Measurements from ENCODE around the gene PALLD. TPM values are rescaled to one million over a fixed set of nuclear protein-coding genes. Genes with fewer than 3 reads are reported as not detected.

The PALLD gene
- polyA plus RNA-seq, 1 donor from 2014 or later = 20.5 TPM

GRCh38 chr4:168540086-168540485 is 43.2 kb downstream of the PALLD start:
- H4K20me1 ChIP-seq (ENCODE audit: insufficient read depth) = no peaks in the 10 kb centered on the region
- TF ChIP-seq RAD21 (conservative IDR thresholded peaks at IDR 0.05) = no peak
- no peak for TF ChIP-seq EZH2 (IDR thresholded peaks at IDR 0.05; ENCODE audit: borderline replicate concordance, insufficient read depth, low read length, poor library complexity, severe bottlenecking)
- TF ChIP-seq TAF1 (IDR thresholded peaks at IDR 0.05; ENCODE audit: low read depth) = no peak
- H2AFZ ChIP-seq (ENCODE audit: low read depth, low read length) = no peak overlapping the region
- H3K9ac ChIP-seq (ENCODE audit: low read length) = no peak overlapping the region
- no peaks in the 10 kb centered on the region for H3K27me3 ChIP-seq (ENCODE audit: insufficient read depth, low read depth, low read length)
- no peaks in the 10 kb centered on the region for H3K79me2 ChIP-seq (replicated peaks; ENCODE audit: insufficient read depth, low read length)
- no peak overlapping the region for H3K4me3 ChIP-seq (ENCODE audit: low read length)
- no peaks in the 10 kb centered on the region for H3K9me3 ChIP-seq (ENCODE audit: low read length)
- no peaks in the 10 kb centered on the region for H3K9me2 ChIP-seq (ENCODE audit: insufficient read depth, low read length)
- H3F3A ChIP-seq (ENCODE audit: insufficient read depth, low read length, poor library complexity, severe bottlenecking) = no peaks in the 10 kb centered on the region
- no peak overlapping the region for H3K27ac ChIP-seq (ENCODE audit: low read length)
- H3K4me2 ChIP-seq (ENCODE audit: low read length) = no peak overlapping the region
- no peaks in the 10 kb centered on the region for H3K36me3 ChIP-seq (ENCODE audit: insufficient read depth, low read length)

GRCh38 chr4:168540503-168541265 is 43.8 kb downstream of the PALLD start:
- TF ChIP-seq REST (IDR thresholded peaks at IDR 0.05; ENCODE audit: borderline replicate concordance) (no peak), RAD21 (conservative IDR thresholded peaks at IDR 0.05) (no peak), SMC3 (conservative IDR thresholded peaks at IDR 0.05; ENCODE audit: poor library complexity) (no peak), EP300 (conservative IDR thresholded peaks at IDR 0.05; ENCODE audit: poor library complexity, severe bottlenecking) (no peak)
- no peaks in the 10 kb centered on the region for H3K9me3 ChIP-seq (ENCODE audit: low read length)
- H3K27me3 ChIP-seq (ENCODE audit: insufficient read depth, low read depth, low read length) = no peaks in the 10 kb centered on the region
- H3K79me2 ChIP-seq (replicated peaks; ENCODE audit: insufficient read depth, low read length) = no peaks in the 10 kb centered on the region
- no peak overlapping the region for H3K4me3 ChIP-seq (ENCODE audit: low read length)
- no peak overlapping the region for H2AFZ ChIP-seq (ENCODE audit: low read depth, low read length)
- H3K27ac ChIP-seq (ENCODE audit: low read length) = no peak overlapping the region
- no peak overlapping the region for H3K4me2 ChIP-seq (ENCODE audit: low read length)
- no peaks in the 10 kb centered on the region for H3K36me3 ChIP-seq (ENCODE audit: insufficient read depth, low read length)
- H3F3A ChIP-seq (ENCODE audit: insufficient read depth, low read length, poor library complexity, severe bottlenecking) = no peaks in the 10 kb centered on the region
- H3K9ac ChIP-seq (ENCODE audit: low read length) = no peak overlapping the region
- no peaks in the 10 kb centered on the region for H4K20me1 ChIP-seq (ENCODE audit: insufficient read depth)
- no peaks in the 10 kb centered on the region for H3K9me2 ChIP-seq (ENCODE audit: insufficient read depth, low read length)

GRCh38 chr4:168541266-168541953 is 44.6 kb downstream of the PALLD start:
- TF ChIP-seq TAF1 (IDR thresholded peaks at IDR 0.05; ENCODE audit: low read depth) = no peak
- no peak for TF ChIP-seq POLR2AphosphoS5 (IDR thresholded peaks at IDR 0.05)
- TF ChIP-seq EZH2 (IDR thresholded peaks at IDR 0.05; ENCODE audit: borderline replicate concordance, insufficient read depth, low read length, poor library complexity, severe bottlenecking) = no peak
- TF ChIP-seq RAD21 (conservative IDR thresholded peaks at IDR 0.05) = no peak
- TF ChIP-seq EP300 (conservative IDR thresholded peaks at IDR 0.05; ENCODE audit: poor library complexity, severe bottlenecking) = no peak
- TF ChIP-seq CTCF (IDR thresholded peaks at IDR 0.05; ENCODE audit: poor library complexity, severe bottlenecking) = no peak
- no peak for TF ChIP-seq REST (IDR thresholded peaks at IDR 0.05; ENCODE audit: borderline replicate concordance)
- no peak for TF ChIP-seq SMC3 (conservative IDR thresholded peaks at IDR 0.05; ENCODE audit: poor library complexity)
- TF ChIP-seq MXI1 (conservative IDR thresholded peaks at IDR 0.05; ENCODE audit: poor library complexity, severe bottlenecking) = no peak

More at GRCh38 chr4:168541266-168541953, 44.6 kb downstream of the PALLD start:
- Histone ChIP-seq H3K27ac (ENCODE audit: low read length) (no peak overlapping the region), H3K4me3 (ENCODE audit: low read length) (no peak overlapping the region), H3F3A (ENCODE audit: insufficient read depth, low read length, poor library complexity, severe bottlenecking) (no peaks in the 10 kb centered on the region), H3K36me3 (ENCODE audit: insufficient read depth, low read length) (no peaks in the 10 kb centered on the region), H3K9me3 (ENCODE audit: low read length) (no peaks in the 10 kb centered on the region), H3K9ac (ENCODE audit: low read length) (no peak overlapping the region), H3K9me2 (ENCODE audit: insufficient read depth, low read length) (no peaks in the 10 kb centered on the region), H4K20me1 (ENCODE audit: insufficient read depth) (no peaks in the 10 kb centered on the region), H3K4me2 (ENCODE audit: low read length) (no peak overlapping the region), H2AFZ (ENCODE audit: low read depth, low read length) (no peak overlapping the region), H3K79me2 (replicated peaks; ENCODE audit: insufficient read depth, low read length) (no peaks in the 10 kb centered on the region), H3K27me3 (ENCODE audit: insufficient read depth, low read depth, low read length) (no peaks in the 10 kb centered on the region)
